ENCODE data around the gene TNS3.

DNA sequence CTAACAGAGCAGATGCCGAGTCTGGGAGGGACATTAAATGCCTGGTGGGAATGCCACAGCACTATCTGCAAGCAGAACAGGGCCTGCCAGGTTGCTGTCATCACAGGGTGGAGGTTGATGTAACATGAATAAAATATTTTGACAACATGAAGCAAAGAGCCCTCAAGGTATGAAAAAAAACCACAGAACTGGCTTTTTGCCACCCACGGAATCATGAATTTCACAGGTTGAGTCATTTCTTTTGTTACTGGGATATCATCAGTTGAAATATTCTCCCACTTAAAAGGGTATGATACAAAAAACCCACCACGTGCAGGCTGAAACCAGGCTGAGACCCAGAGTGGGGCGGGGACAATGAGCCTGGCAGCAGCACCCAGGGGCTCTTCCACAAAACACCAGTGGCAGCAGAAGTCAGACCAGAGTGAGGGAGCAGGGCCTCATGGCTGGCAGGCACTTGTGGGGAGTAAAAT is 220.1 kb downstream of the TNS3 start:
- no peak for TF ChIP-seq EP300 (IDR thresholded peaks at IDR 0.05)
- TF ChIP-seq, protein P1, sequence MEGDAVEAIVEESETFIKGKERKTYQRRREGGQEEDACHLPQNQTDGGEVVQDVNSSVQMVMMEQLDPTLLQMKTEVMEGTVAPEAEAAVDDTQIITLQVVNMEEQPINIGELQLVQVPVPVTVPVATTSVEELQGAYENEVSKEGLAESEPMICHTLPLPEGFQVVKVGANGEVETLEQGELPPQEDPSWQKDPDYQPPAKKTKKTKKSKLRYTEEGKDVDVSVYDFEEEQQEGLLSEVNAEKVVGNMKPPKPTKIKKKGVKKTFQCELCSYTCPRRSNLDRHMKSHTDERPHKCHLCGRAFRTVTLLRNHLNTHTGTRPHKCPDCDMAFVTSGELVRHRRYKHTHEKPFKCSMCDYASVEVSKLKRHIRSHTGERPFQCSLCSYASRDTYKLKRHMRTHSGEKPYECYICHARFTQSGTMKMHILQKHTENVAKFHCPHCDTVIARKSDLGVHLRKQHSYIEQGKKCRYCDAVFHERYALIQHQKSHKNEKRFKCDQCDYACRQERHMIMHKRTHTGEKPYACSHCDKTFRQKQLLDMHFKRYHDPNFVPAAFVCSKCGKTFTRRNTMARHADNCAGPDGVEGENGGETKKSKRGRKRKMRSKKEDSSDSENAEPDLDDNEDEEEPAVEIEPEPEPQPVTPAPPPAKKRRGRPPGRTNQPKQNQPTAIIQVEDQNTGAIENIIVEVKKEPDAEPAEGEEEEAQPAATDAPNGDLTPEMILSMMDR (IDR thresholded peaks at IDR 0.05), result no peak
- TF ChIP-seq POLR2A (IDR thresholded peaks at IDR 0.05), result no peak
